CD14-positive monocyte (primary cell): ENCODE measurements around the gene KCNK6. TPM values are rescaled to one million over a fixed set of nuclear protein-coding genes. Genes with fewer than 3 reads are reported as not detected.

Experiments
- DNase-seq, 3 donors: peaks; one replicate each; pipeline ENCODE4 v3.0.0-alpha.2; 2011 to 2022
- H2AFZ ChIP-seq: 2 replicates; pipeline ENCODE4 v1.6.0; 2012; ENCODE audit warnings: mild to moderate bottlenecking, low read depth, low read length, inconsistent platforms; ENCODE audit not compliant: insufficient read depth, poor library complexity, severe bottlenecking
- H3K27ac ChIP-seq, 2 donors: 1 replicate in 1 of 2; 2 replicates in 1 of 2; pipeline ENCODE4 v1.5.1; 2012 to 2013; ENCODE audit warnings: low read length in 2 of 2, control low read depth in 1 of 2, inconsistent platforms in 1 of 2, low read depth in 1 of 2, mild to moderate bottlenecking in 1 of 2
- H3K27me3 ChIP-seq, 2 donors: one replicate each; pipeline versions ENCODE4 v1.6.0 to v1.6.1; 2011 to 2013; ENCODE audit warnings: low read length in 2 of 2; ENCODE audit not compliant: control insufficient read depth in 2 of 2, insufficient read depth in 2 of 2
- H3K36me3 ChIP-seq, 2 donors: replicated peaks in 1 of 2; 1 replicate in 1 of 2; 2 replicates in 1 of 2; pipeline versions ENCODE4 v1.5.1 to v1.6.1; 2012 to 2013; ENCODE audit warnings: low read length in 2 of 2, control low read depth in 1 of 2, inconsistent platforms in 1 of 2, mild to moderate bottlenecking in 1 of 2; ENCODE audit not compliant: insufficient read depth in 2 of 2, control insufficient read depth in 1 of 2
- H3K4me1 ChIP-seq, 2 donors: 1 replicate in 1 of 2; 2 replicates in 1 of 2; pipeline versions ENCODE4 v1.5.1 to v1.6.1; 2012 to 2013; ENCODE audit warnings: low read length in 2 of 2, control low read depth in 1 of 2, inconsistent platforms in 1 of 2, mild to moderate bottlenecking in 1 of 2, moderate library complexity in 1 of 2; ENCODE audit not compliant: insufficient read depth in 2 of 2, control insufficient read depth in 1 of 2
- H3K4me2 ChIP-seq: replicated peaks from 2 replicates; pipeline ENCODE3; 2012; ENCODE audit warnings: low read length, moderate library complexity, mild to moderate bottlenecking; ENCODE audit not compliant: poor library complexity, severe bottlenecking; ENCODE audit errors: extremely low read depth
- H3K4me3 ChIP-seq, 3 experiments: fragments of 200-600 bp in 1 of 3; sonication (generic) in 1 of 3; replicated peaks in 1 of 3; 1 replicate in 2 of 3; 2 replicates in 1 of 3; pipeline ENCODE4 v1.5.1; 2011 to 2013; ENCODE audit warnings: low read length in 3 of 3, mild to moderate bottlenecking in 3 of 3, control low read depth in 2 of 3, low read depth in 2 of 3, inconsistent platforms in 1 of 3, moderate library complexity in 1 of 3
- H3K79me2 ChIP-seq: 2 replicates; pipeline ENCODE4 v1.6.0; 2012; ENCODE audit warnings: mild to moderate bottlenecking, control low read depth, inconsistent platforms, low read length, moderate library complexity; ENCODE audit not compliant: insufficient read depth
- H3K9ac ChIP-seq: 2 replicates; pipeline ENCODE4 v1.6.0; 2017; ENCODE audit warnings: low read length, mild to moderate bottlenecking; ENCODE audit not compliant: insufficient read depth, poor library complexity, severe bottlenecking
- H3K9me3 ChIP-seq, 2 donors: replicated peaks in 1 of 2; 1 replicate in 1 of 2; 2 replicates in 1 of 2; pipeline versions ENCODE4 v1.5.1 to v1.6.1; 2012 to 2013; ENCODE audit warnings: low read length in 2 of 2, control low read depth in 1 of 2; ENCODE audit not compliant: control insufficient read depth in 1 of 2, insufficient read depth in 1 of 2
- H4K20me1 ChIP-seq: 2 replicates; pipeline ENCODE4 v1.6.0; 2012; ENCODE audit warnings: mild to moderate bottlenecking, low read length, control low read depth, moderate library complexity; ENCODE audit not compliant: insufficient read depth
- H3K27ac Mint-ChIP-seq, 7 donors: one replicate each; pipeline ENCODE4 v1.8.0; 2020; ENCODE audit warnings: mild to moderate bottlenecking in 7 of 7, mixed read lengths in 7 of 7, moderate library complexity in 6 of 7, inconsistent platforms in 2 of 7
- H3K27me3 Mint-ChIP-seq, 3 donors: one replicate each; pipeline ENCODE4 v1.8.0; 2021 to 2022; ENCODE audit warnings: low read depth in 3 of 3, mild to moderate bottlenecking in 3 of 3, mixed read lengths in 3 of 3, moderate library complexity in 3 of 3, inconsistent platforms in 1 of 3
- H3K36me3 Mint-ChIP-seq, 2 donors: one replicate each; pipeline ENCODE4 v1.8.0; 2020; ENCODE audit warnings: mixed read lengths in 2 of 2, inconsistent platforms in 1 of 2, mild to moderate bottlenecking in 1 of 2
- H3K4me1 Mint-ChIP-seq: one replicate; pipeline ENCODE4 v1.8.0; 2020; ENCODE audit warnings: mild to moderate bottlenecking, mixed read lengths
- H3K4me3 Mint-ChIP-seq, 2 donors: one replicate each; pipeline ENCODE4 v1.8.0; 2020; ENCODE audit warnings: mild to moderate bottlenecking in 2 of 2, mixed read lengths in 2 of 2, moderate library complexity in 1 of 2
- H3K9me3 Mint-ChIP-seq, 7 donors: one replicate each; pipeline ENCODE4 v1.8.0; 2020 to 2022; ENCODE audit warnings: mixed read lengths in 7 of 7, mild to moderate bottlenecking in 6 of 7, moderate library complexity in 6 of 7, inconsistent platforms in 2 of 7
- WGBS: methylation state at CpG from one replicate; pipeline ENCODE4 v1.1.5; 2013; ENCODE audit warnings: missing lambda C conversion rate; ENCODE audit not compliant: insufficient coverage; 5-methylcytosine and 5-hydroxymethylcytosine counted together
- intact Hi-C, 2 donors: fragments of 100-400 bp; cut with micrococcal nuclease; formaldehyde crosslinking; loops; one replicate each; pipeline versions ENCODE4 v1.15.0 to v1.15.1; 2023
- polyA plus RNA-seq, 3 donors: library from polyadenylated mRNA; depleted of rRNA in 1 of 3; unstranded in 2 of 3; stranded (reverse) in 1 of 3; fragments of 300-500 nt in 2 of 3; fragments of >200 nt in 1 of 3; fragmentation: Illumina TruSeq in 2 of 3; gene quantifications; 1 replicate in 2 of 3; 2 replicates in 1 of 3; pipeline ENCODE4 v1.2.3, GENCODE V29; 2012 to 2021
- TF ChIP-seq, protein P1 (sequence below): fragments of 200-600 bp; IDR thresholded peaks from one replicate; pipeline ENCODE4 v1.8.0; 2022; ENCODE audit warnings: antibody characterized with exemption, mild to moderate bottlenecking

Gene KCNK6
- polyA plus RNA-seq, 3 donors, result 7.3 to 21.5 (median 8.7) TPM

DNA sequence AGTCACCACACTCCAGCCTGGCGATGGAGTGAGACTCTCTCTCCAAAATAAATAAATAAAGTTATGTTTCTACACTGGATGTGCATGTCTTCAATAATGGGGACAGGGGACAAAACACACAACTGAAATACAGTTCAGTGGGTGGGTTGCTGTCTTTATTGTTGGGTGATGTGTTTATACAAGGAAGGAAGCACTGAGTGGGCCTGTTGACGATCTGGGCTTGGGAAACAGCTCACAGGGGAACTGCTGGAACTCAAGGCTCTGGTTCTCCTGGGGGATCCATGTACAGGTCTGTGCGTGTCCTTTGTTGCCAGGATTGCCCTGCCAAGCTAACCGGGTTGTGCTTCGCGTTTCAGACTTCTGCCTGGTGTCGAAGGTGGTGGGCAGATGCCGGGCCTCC is 36.4 kb upstream of the KCNK6 start:
- H3K9me3 ChIP-seq, result no peaks in the 10 kb centered on the region
- H4K20me1 ChIP-seq, result peaks cover under 1% of the 10 kb centered on the region
- WGBS, result 90% methylated on average over 5 of the region's 8 CpGs
- peaks cover 0 to 17% of the 10 kb centered on the region in 2 donors for H3K36me3 ChIP-seq
- no peak overlapping the region for H3K4me3 ChIP-seq
- intact Hi-C loops, result no loop called here
- no peaks in the 10 kb centered on the region for H3K27me3 ChIP-seq
- H3K4me3 Mint-ChIP-seq, result no peak overlapping the region
- peak overlapping the region in 1 of 7 donors; percentile 41 for H3K27ac Mint-ChIP-seq
- no peak overlapping the region for H3K4me2 ChIP-seq
- H3K4me1 ChIP-seq, result peaks cover 47 to 50% of the 10 kb centered on the region in 2 donors
- no peak overlapping the region for H3K9ac ChIP-seq
- peaks cover 1 to 4% (median 3%) of the 10 kb centered on the region in 3 donors for H3K27me3 Mint-ChIP-seq
- H3K4me1 Mint-ChIP-seq, result peaks cover 47% of the 10 kb centered on the region
- H3K79me2 ChIP-seq, result peaks cover 10% of the 10 kb centered on the region
- peaks cover 33 to 52% of the 10 kb centered on the region in 2 donors for H3K36me3 Mint-ChIP-seq
- peak overlapping the region in 1 of 2 donors; percentile 26 for H3K27ac ChIP-seq
- TF ChIP-seq, protein P1, sequence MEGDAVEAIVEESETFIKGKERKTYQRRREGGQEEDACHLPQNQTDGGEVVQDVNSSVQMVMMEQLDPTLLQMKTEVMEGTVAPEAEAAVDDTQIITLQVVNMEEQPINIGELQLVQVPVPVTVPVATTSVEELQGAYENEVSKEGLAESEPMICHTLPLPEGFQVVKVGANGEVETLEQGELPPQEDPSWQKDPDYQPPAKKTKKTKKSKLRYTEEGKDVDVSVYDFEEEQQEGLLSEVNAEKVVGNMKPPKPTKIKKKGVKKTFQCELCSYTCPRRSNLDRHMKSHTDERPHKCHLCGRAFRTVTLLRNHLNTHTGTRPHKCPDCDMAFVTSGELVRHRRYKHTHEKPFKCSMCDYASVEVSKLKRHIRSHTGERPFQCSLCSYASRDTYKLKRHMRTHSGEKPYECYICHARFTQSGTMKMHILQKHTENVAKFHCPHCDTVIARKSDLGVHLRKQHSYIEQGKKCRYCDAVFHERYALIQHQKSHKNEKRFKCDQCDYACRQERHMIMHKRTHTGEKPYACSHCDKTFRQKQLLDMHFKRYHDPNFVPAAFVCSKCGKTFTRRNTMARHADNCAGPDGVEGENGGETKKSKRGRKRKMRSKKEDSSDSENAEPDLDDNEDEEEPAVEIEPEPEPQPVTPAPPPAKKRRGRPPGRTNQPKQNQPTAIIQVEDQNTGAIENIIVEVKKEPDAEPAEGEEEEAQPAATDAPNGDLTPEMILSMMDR, result no peak
- no peak for DNase-seq
- no peak overlapping the region for H2AFZ ChIP-seq
- no peaks in the 10 kb centered on the region for H3K9me3 Mint-ChIP-seq

DNA sequence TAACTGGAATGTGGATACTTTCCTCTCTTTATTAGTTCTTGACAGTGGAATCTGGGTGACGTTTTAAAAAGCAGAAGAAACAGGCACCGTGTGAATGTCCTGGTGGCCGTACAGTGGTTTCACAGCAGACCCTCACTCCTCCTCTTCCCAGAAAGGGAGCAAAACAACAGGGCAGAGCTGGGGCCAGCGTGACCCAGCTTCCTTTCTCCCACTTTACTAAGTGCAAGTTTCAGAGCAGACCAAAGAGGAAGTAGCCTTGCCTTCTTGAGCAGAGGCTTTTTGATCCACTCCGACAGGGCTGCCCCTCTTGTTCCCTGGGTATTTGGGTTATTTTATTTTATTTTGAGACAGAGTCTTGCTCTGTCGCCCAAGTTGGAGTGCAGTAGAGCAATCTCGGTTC is 35.2 kb upstream of the KCNK6 start:
- H3K4me2 ChIP-seq, result peak overlapping the region; percentile 49
- peaks cover 10% of the 10 kb centered on the region for H3K79me2 ChIP-seq
- peak overlapping the region in 1 of 3 experiments; percentile 39 for H3K4me3 ChIP-seq
- no peak overlapping the region for H3K9ac ChIP-seq
- intact Hi-C loops, result no loop called here
- H3K4me1 ChIP-seq, result peaks cover 55 to 62% of the 10 kb centered on the region in 2 donors
- H3K36me3 ChIP-seq, result peaks cover 3 to 17% of the 10 kb centered on the region in 2 donors
- peak overlapping the region; percentile 66 for H2AFZ ChIP-seq
- H3K27me3 ChIP-seq, result no peaks in the 10 kb centered on the region
- H3K9me3 ChIP-seq, result no peaks in the 10 kb centered on the region
- Mint-ChIP-seq H3K4me3 (peak overlapping the region; percentile 41 to 73), H3K9me3 (peaks cover 0 to 1% (median 0%) of the 10 kb centered on the region in 7 donors), H3K27ac (peak overlapping the region; percentile 77 to 93 (median 89)), H3K27me3 (peaks cover 1 to 4% (median 3%) of the 10 kb centered on the region in 3 donors), H3K4me1 (peaks cover 55% of the 10 kb centered on the region), H3K36me3 (peaks cover 36 to 57% of the 10 kb centered on the region in 2 donors)
- peak overlapping the region; percentile 33 to 74 for H3K27ac ChIP-seq
- no peaks in the 10 kb centered on the region for H4K20me1 ChIP-seq
- TF ChIP-seq, protein P1, result no peak
- WGBS, result 3% methylated on average over 5 of the region's 7 CpGs
- peak; percentile 32 to 59 (median 56) for DNase-seq
